SK-N-MC (cell line): ENCODE data around the gene ATRNL1.

Experiments used
- EZH2 ChIP-seq: fragments of 200-600 bp; sonication (generic); IDR thresholded peaks from one replicate; pipeline ENCODE4 v1.6.1; 2017; ENCODE audit warnings: antibody characterized with exemption
- FOXP2 ChIP-seq: optimal IDR thresholded peaks from 2 replicates; pipeline ENCODE3; 2011; ENCODE audit warnings: mild to moderate bottlenecking, moderate library complexity; ENCODE audit not compliant: insufficient read depth; ENCODE audit errors: extremely low read length, control extremely low read depth
- POLR2AphosphoS5 ChIP-seq: IDR thresholded peaks from 2 replicates; pipeline ENCODE4 v1.6.1; 2012; ENCODE audit warnings: mild to moderate bottlenecking, low read depth, low read length, borderline replicate concordance

DNA sequence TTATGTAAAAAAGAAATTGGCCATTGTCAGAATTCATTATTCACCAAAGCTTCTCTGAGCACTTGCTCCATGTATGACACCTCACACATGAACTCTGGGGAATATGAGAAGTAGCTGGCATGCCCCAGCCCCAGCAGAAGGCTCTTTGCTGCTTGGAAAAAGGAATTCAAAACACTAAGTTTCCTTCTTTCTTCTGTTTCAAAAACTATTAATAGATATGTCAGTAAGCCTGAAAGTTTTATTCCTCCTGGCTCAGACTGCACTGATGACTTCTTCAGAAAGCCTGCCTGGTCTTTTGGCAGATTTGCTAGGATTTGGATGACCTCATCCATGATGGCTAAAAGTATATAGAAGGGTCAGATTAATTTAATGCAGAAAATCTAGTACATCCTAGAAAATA is 668.9 kb downstream of the ATRNL1 start:
- no peak for TF ChIP-seq EZH2
- no peak for TF ChIP-seq POLR2AphosphoS5
- TF ChIP-seq FOXP2 = no peak
